ENCODE results near the gene DPT. TPM values are rescaled to one million over a fixed set of nuclear protein-coding genes. Genes with fewer than 3 reads are reported as not detected.

The DPT gene
- total RNA-seq, 4 donors from 2014 or later, result 131 to 725 (median 412) TPM

DNA sequence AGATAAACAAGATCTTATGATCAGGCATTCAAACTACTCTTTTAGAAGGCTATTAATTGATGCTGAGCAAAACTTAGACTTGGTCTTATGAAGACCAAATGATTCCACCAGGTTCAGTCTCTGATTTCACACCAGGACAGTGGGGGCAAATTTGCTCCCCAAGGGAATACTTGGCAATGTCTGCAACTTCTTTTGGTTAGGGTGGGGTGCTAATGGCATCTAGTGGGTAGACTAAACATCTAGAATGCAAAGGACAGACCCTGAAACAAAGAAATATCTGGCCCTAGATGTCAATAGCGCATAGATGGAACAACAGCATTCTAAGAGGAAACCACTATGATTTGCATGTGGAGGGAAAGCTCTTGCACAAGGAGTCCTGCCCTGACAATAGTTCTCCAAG lies 30.6 kb downstream of the DPT start:
- TF ChIP-seq, protein P1, sequence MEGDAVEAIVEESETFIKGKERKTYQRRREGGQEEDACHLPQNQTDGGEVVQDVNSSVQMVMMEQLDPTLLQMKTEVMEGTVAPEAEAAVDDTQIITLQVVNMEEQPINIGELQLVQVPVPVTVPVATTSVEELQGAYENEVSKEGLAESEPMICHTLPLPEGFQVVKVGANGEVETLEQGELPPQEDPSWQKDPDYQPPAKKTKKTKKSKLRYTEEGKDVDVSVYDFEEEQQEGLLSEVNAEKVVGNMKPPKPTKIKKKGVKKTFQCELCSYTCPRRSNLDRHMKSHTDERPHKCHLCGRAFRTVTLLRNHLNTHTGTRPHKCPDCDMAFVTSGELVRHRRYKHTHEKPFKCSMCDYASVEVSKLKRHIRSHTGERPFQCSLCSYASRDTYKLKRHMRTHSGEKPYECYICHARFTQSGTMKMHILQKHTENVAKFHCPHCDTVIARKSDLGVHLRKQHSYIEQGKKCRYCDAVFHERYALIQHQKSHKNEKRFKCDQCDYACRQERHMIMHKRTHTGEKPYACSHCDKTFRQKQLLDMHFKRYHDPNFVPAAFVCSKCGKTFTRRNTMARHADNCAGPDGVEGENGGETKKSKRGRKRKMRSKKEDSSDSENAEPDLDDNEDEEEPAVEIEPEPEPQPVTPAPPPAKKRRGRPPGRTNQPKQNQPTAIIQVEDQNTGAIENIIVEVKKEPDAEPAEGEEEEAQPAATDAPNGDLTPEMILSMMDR (IDR thresholded peaks at IDR 0.05; ENCODE audit: low read depth), result no peak

DNA sequence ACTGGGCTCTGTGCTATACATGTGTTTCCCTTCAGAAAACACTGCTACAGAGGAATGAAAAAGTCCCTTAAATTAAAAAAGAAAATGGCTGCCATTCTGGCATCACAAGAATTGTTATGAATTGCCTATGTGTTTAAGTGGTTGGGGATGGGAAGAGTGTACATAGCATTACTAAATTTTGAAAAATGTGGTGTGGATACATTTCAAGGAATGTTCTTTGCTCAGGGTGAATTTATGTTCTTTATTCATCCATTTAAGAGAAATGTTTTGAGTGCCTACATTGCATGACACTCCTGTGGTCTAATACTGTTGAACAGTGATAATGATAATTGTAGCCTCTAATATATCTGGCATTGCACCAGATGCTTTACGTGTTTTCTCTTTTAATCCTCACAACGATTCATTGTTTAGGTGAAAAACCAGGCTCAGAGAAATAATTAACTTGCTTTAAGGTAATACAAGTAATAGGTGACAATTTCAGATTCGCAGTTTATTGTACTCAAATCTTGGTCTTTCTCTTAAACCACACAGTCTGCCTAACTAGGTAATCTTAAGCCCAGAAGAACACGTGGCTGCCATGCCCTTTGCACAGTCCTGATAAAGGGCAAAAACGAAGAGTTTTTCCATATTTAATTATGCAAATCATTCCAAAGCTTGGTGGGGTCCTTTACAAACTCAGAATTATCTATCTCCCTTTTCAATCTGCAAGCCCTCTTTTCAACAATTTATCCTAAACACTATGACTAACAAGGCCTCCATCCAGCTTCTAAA lies 31.5 kb downstream of the DPT start:
- TF ChIP-seq, protein P1 (IDR thresholded peaks at IDR 0.05; ENCODE audit: low read depth), result no peak

DNA sequence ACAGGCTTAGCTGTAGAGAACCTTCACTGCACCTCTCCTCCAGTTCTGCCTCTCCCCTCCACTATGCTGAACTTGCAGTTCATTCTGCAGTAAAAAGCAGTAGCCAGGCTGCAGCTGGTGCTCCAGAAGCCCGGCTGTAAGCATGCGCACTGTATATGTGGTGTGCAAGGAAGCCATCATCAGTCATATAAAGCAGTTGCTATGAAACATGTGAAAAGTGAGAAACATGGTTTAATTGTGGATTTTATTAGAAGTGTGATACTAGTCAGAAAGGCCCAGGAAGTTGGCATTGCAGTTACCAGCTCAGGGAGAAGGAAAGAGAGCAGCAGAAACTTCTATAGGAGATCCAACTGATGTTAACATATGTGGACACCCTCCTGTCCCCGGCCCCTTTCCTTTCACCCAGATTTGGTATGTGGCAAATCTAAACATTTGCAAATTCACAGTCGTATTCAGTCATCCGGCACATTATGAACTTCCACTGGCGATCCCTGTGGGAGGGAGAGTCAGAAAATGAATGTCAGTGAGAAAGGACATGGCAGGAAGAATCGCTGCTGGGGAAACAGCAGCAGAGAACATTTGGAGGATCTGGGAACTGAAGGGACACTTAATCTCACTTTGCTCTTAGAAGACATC lies 32.8 kb downstream of the DPT start:
- TF ChIP-seq, protein P1 (IDR thresholded peaks at IDR 0.05; ENCODE audit: low read depth), result no peak

DNA sequence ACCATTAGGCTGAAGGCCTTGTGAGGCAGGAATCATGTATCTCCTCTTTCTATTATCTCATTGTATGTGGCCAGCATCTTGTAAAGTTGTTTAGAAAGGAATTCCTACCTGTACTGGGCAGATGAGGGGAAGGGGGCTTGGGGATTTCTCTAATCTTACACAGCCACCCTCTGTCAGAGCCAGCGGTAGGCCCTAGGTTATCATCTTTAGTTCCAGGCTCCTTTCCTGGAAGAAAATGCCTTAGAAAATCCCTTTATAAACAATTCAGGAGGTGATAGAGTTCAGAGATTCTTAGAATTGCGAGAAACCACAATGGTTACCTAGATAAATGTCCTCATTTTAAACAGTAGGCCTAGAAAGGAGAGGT lies 35.2 kb downstream of the DPT start:
- TF ChIP-seq, protein P1 (IDR thresholded peaks at IDR 0.05; ENCODE audit: low read depth), result no peak

DNA sequence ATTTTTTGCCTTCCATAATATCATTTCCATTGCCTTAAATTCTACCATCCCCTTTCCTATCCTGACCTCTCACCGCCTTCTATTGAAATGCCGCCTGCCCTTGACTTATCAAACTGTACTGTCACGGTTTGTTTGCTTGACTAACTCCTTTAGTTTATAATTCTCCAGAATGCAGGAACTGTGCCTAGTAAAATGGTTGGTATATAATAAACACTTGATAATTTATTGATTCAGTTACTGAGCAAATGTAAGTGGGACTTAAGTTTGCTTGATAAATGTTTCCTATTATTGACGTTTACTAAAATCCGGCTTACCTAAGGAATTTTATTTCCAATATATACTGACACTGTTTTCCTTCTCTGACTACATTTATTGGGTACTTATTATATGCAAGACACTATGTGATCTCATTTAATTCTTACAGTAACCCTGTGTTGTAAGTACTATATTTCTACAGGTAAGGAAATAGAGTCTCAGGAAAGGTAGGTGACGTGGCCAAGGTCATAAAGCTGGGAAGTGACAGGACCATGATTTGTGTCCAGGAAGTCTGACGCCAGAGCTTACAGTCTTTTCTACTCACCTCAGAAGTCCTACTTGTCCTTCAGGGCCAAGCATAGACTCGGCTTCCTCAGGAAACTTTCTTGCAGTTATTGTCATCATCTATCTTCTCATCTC lies 35.7 kb downstream of the DPT start:
- TF ChIP-seq, protein P1 (IDR thresholded peaks at IDR 0.05; ENCODE audit: low read depth), result no peak

DNA sequence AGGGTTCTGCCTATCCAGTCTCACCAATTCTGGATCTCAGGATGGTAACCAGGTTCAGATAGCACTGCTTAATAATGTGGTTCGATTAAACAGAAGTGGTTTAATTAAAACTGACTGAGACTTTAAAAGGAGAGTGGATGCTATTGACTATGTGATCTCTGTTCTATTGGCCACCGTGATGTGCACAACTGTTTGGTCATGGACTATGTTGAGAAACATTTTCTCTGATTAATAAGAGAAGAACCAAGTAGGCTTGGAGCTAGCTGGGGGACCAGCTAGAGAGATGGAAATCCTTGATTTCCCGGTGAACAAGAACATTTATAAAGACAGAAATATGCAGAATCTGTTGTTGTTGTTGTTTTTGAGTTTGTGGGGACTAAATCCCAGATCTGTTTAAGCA lies 36.5 kb downstream of the DPT start:
- TF ChIP-seq, protein P1 (IDR thresholded peaks at IDR 0.05; ENCODE audit: low read depth), result no peak

DNA sequence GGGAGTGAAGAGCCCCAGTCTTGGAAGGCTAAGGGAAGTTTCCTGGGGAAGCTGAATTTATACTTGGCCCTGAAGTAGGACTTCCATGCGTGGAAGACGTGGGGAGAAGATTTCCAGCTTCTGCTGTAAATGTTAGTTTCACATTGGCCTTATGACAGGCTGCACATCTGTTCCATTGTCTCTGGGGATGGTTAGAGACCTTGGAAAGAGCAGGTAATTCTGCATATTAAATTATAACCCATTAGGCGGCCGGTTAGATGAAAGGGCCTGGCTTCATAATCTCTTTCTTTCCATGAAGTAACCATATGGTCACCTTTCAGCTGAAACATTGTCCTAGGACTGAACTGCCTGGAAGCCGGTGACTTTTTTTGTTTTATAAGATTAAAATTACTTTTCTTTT lies 37.5 kb downstream of the DPT start:
- TF ChIP-seq, protein P1 (IDR thresholded peaks at IDR 0.05; ENCODE audit: low read depth), result no peak

Data from subcutaneous adipose tissue (tissue), 4 donors.